Measurements from ENCODE around the gene MATN3. TPM values are rescaled to one million over a fixed set of nuclear protein-coding genes. Genes with fewer than 3 reads are reported as not detected.

MATN3 gene
- total RNA-seq, 1 donor from 2014 or later, result 0.22 TPM

DNA sequence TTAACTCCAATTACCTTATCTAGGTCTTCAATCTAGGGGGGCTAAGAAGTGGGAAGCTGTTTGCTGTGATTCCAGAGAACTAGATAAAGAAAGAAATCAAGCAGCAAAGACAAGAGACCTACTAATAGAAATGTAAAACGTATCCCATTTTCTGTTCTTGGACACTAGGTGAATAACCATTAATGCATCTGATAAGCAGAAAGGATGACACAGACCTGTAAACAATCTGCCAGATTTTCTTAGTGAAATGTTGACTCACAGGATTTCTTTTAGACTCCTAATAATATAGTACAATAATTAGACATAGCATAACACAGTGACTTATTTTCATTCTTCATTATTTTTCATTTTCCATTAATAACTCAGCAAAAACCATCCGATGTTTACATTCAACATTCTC, 23.9 kb downstream of the MATN3 start:
- intact Hi-C loops (cut with micrococcal nuclease), result no loop called here
- H3K4me3 ChIP-seq, result peak overlapping the region; percentile 90
- H3K9me3 ChIP-seq (replicated peaks), result no peaks in the 10 kb centered on the region
- H3K27me3 ChIP-seq (ENCODE audit: low read depth), result no peaks in the 10 kb centered on the region
- TF ChIP-seq, protein P1, sequence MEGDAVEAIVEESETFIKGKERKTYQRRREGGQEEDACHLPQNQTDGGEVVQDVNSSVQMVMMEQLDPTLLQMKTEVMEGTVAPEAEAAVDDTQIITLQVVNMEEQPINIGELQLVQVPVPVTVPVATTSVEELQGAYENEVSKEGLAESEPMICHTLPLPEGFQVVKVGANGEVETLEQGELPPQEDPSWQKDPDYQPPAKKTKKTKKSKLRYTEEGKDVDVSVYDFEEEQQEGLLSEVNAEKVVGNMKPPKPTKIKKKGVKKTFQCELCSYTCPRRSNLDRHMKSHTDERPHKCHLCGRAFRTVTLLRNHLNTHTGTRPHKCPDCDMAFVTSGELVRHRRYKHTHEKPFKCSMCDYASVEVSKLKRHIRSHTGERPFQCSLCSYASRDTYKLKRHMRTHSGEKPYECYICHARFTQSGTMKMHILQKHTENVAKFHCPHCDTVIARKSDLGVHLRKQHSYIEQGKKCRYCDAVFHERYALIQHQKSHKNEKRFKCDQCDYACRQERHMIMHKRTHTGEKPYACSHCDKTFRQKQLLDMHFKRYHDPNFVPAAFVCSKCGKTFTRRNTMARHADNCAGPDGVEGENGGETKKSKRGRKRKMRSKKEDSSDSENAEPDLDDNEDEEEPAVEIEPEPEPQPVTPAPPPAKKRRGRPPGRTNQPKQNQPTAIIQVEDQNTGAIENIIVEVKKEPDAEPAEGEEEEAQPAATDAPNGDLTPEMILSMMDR (IDR thresholded peaks at IDR 0.05; ENCODE audit: borderline replicate concordance), result no peak
- no peaks in the 10 kb centered on the region for H3K36me3 ChIP-seq
- no peak overlapping the region for H3K27ac ChIP-seq (replicated peaks)
- peaks cover 26% of the 10 kb centered on the region for H3K4me1 ChIP-seq
- no peak for DNase-seq

DNA sequence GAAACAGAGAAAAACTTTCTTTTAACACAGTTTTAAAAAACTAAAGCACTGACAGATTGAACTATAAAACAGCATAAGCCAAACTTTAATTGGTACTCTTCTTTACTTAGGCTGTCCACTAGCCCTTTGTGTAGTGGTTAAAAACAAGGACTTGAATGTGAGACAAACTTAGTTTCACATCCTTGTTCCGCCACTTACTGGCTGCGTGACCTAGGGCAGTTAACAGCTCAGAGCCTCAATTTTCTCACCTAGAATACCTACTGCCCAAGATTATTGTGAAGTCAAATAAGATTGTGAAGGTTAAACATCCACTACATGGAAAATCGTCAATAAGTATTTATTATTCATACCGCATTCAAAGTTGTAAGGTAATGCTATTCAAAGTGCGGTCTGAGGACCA, 24.5 kb downstream of the MATN3 start:
- H3K27ac ChIP-seq (replicated peaks), result no peak overlapping the region
- H3K4me1 ChIP-seq, result peaks cover 26% of the 10 kb centered on the region
- no peaks in the 10 kb centered on the region for H3K36me3 ChIP-seq
- TF ChIP-seq, protein P1 (IDR thresholded peaks at IDR 0.05; ENCODE audit: borderline replicate concordance), result no peak
- no peaks in the 10 kb centered on the region for H3K9me3 ChIP-seq (replicated peaks)
- no peak for DNase-seq
- no peak overlapping the region for H3K4me3 ChIP-seq
- no peaks in the 10 kb centered on the region for H3K27me3 ChIP-seq (ENCODE audit: low read depth)
- intact Hi-C loops (cut with micrococcal nuclease), result no loop called here

DNA sequence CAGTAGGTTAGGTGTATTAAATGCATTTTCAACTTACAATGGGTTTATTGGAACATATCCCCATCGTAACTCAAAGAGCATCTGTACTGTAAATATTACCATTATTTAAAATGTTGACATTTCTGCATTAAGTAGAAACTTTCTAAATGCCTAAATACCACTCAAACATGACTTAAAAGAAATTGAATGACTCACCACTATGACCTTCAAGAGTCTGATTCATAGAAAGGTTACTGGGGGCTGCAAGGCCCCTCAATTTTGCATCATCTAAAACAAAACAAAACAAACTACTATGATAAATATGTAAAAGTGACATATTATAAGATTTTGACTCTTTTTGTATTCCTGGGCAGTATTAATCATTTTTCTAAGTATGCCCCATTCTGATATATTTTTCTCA, 30.2 kb downstream of the MATN3 start:
- Histone ChIP-seq H3K4me3 (no peak overlapping the region), H3K9me3 (replicated peaks) (no peaks in the 10 kb centered on the region), H3K36me3 (peaks cover 12% of the 10 kb centered on the region), H3K27ac (replicated peaks) (no peak overlapping the region), H3K27me3 (ENCODE audit: low read depth) (no peaks in the 10 kb centered on the region), H3K4me1 (no peaks in the 10 kb centered on the region)
- TF ChIP-seq, protein P1 (IDR thresholded peaks at IDR 0.05; ENCODE audit: borderline replicate concordance), result no peak
- DNase-seq, result no peak
- intact Hi-C loops (cut with micrococcal nuclease), result no loop called here

DNA sequence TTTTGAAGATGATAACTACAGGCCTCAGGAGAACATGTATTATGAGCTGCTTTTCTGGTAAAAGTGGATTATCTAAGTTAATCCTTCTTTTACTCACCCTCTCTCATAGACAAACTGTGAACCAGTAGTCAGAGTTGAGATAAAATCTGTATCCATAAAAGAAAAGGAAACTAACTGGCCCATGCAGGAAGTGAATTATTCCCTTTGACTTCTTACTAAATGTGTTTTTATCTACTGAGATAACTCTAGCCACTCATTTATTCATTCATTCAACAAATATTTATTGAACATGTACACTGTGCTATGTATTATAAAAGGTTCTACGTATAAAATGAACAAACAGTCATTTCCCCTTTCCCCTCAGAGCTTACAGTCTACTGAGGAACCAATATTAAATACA, 32.5 kb downstream of the MATN3 start:
- no peak overlapping the region for H3K27ac ChIP-seq (replicated peaks)
- no peaks in the 10 kb centered on the region for H3K4me1 ChIP-seq
- TF ChIP-seq, protein P1 (IDR thresholded peaks at IDR 0.05; ENCODE audit: borderline replicate concordance), result no peak
- H3K27me3 ChIP-seq (ENCODE audit: low read depth), result no peaks in the 10 kb centered on the region
- no peak overlapping the region for H3K4me3 ChIP-seq
- H3K9me3 ChIP-seq (replicated peaks), result no peaks in the 10 kb centered on the region
- intact Hi-C loops (cut with micrococcal nuclease), result no loop called here
- DNase-seq, result no peak
- peaks cover 32% of the 10 kb centered on the region for H3K36me3 ChIP-seq

DNA sequence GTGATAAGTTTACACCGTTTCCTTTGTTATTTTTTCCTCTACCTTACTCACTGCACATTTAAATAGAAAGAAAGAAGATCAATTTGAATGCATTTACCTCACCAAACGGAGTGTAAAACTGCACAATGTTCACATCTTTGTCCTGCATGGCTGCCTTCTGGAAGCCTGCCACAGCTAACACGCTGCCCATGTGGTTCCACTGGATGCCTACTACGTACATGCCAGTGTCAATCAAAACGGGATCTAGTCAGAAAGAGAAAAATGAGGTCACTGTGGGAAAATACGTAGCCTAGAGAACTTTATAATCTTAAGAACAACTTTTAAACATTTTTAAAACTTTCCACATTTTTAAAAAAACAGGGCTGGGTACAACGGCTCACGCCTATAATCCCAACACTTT, 39.0 kb downstream of the MATN3 start:
- no peak overlapping the region for H3K4me3 ChIP-seq
- no peak overlapping the region for H3K27ac ChIP-seq (replicated peaks)
- H3K9me3 ChIP-seq (replicated peaks), result no peaks in the 10 kb centered on the region
- H3K4me1 ChIP-seq, result no peaks in the 10 kb centered on the region
- no peak for DNase-seq
- peaks cover 58% of the 10 kb centered on the region for H3K36me3 ChIP-seq
- TF ChIP-seq, protein P1 (IDR thresholded peaks at IDR 0.05; ENCODE audit: borderline replicate concordance), result no peak
- no peaks in the 10 kb centered on the region for H3K27me3 ChIP-seq (ENCODE audit: low read depth)
- intact Hi-C loops (cut with micrococcal nuclease), result no loop called here

DNA sequence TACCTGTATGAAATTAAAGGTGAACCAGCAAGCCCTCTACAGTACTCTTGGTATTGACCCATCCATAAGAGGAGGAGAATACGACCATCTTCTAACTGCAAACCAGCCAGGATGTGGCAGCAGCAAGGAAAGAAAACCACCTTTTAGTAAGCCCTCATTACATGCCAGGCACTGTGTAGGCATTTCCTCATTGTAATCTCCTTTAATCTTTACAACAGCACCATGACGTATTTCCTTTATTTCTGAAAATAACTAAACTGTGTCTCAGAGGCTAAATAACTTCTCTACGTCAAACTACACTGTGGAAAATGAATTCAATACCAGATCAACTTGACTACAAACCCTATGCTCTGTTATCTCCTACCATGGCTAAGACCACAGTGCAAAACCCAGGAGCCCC, 40.8 kb downstream of the MATN3 start:
- no peaks in the 10 kb centered on the region for H3K9me3 ChIP-seq (replicated peaks)
- no peaks in the 10 kb centered on the region for H3K4me1 ChIP-seq
- no peak for DNase-seq
- intact Hi-C loops (cut with micrococcal nuclease), result no loop called here
- no peaks in the 10 kb centered on the region for H3K27me3 ChIP-seq (ENCODE audit: low read depth)
- no peak overlapping the region for H3K4me3 ChIP-seq
- H3K27ac ChIP-seq (replicated peaks), result no peak overlapping the region
- TF ChIP-seq, protein P1 (IDR thresholded peaks at IDR 0.05; ENCODE audit: borderline replicate concordance), result no peak
- H3K36me3 ChIP-seq, result peaks cover 47% of the 10 kb centered on the region

Measured in left ventricle myocardium inferior (tissue), 1 donor.